PC-9 (cell line): Measurements from ENCODE around the gene CD74. TPM values are rescaled to one million over a fixed set of nuclear protein-coding genes. Genes with fewer than 3 reads are reported as not detected.

Experiments
- BruUV-seq: library from RNA; stranded (reverse); fragments of 400-500 nt; replicated peaks from 2 replicates; lab custom pipeline; 2021; lab: Mats Ljungman, UMichigan
- CTCF ChIA-PET: fragments of 300-600 bp; sonication (Branson Sonifier 250); formaldehyde crosslinking; loops from one replicate; lab custom pipeline; 2022; ENCODE audit warnings: antibody characterized with exemption; lab: Charles Lee
- POLR2A ChIA-PET: fragments of 300-600 bp; sonication (Branson Sonifier 250); formaldehyde crosslinking; loops from one replicate; lab custom pipeline; 2022; ENCODE audit warnings: antibody characterized with exemption; ENCODE audit not compliant: unreplicated experiment; lab: Charles Lee
- DNase-seq, 2 experiments: peaks; one replicate each; pipeline versions ENCODE4 v3.0.0 to v3.0.0-alpha.2; 2015 to 2022; ENCODE audit warnings: mixed read lengths in 1 of 2
- H2AFZ ChIP-seq: fragments of 200-600 bp; sonication (generic); 2 replicates; pipeline ENCODE4 v1.8.1; 2017; ENCODE audit warnings: antibody characterized with exemption
- H3F3A ChIP-seq: fragments of 200-600 bp; sonication (generic); 2 replicates; pipeline ENCODE4 v1.8.1; 2017; ENCODE audit warnings: antibody characterized with exemption, mild to moderate bottlenecking, low read depth; ENCODE audit not compliant: insufficient read depth
- H3K27ac ChIP-seq: fragments of 200-600 bp; sonication (generic); 2 replicates; pipeline ENCODE4 v1.6.1; 2016; ENCODE audit warnings: mixed run types
- H3K27me3 ChIP-seq: fragments of 200-600 bp; sonication (generic); 2 replicates; pipeline ENCODE4 v1.6.1; 2016; ENCODE audit warnings: low read depth, mixed run types; ENCODE audit not compliant: insufficient read depth
- H3K36me3 ChIP-seq: fragments of 200-600 bp; sonication (generic); 2 replicates; pipeline ENCODE4 v1.6.1; 2016; ENCODE audit warnings: low read depth, mixed run types
- H3K4me1 ChIP-seq: fragments of 200-600 bp; sonication (generic); replicated peaks from 2 replicates; pipeline ENCODE4 v1.6.1; 2016; ENCODE audit warnings: mixed run types; ENCODE audit not compliant: insufficient read depth
- H3K4me2 ChIP-seq: fragments of 200-600 bp; sonication (generic); 2 replicates; pipeline ENCODE4 v1.6.1; 2017; ENCODE audit warnings: mixed run types
- H3K4me3 ChIP-seq: fragments of 200-600 bp; sonication (generic); 2 replicates; pipeline ENCODE4 v1.6.1; 2016; ENCODE audit warnings: mixed run types
- H3K79me2 ChIP-seq: fragments of 200-600 bp; sonication (generic); 2 replicates; pipeline ENCODE4 v1.6.1; 2017; ENCODE audit warnings: low read depth, mixed run types
- H3K9me2 ChIP-seq: fragments of 200-600 bp; sonication (generic); 2 replicates; pipeline ENCODE4 v1.8.1; 2017; ENCODE audit warnings: mild to moderate bottlenecking; ENCODE audit not compliant: insufficient read depth
- H3K9me3 ChIP-seq: fragments of 200-600 bp; sonication (generic); 2 replicates; pipeline ENCODE4 v1.8.1; 2016; ENCODE audit warnings: low read depth; ENCODE audit not compliant: insufficient read depth
- H4K20me1 ChIP-seq: fragments of 200-600 bp; sonication (generic); 2 replicates; pipeline ENCODE4 v1.8.1; 2017; ENCODE audit not compliant: insufficient read depth
- EZH2 ChIP-seq: fragments of 200-600 bp; sonication (generic); IDR thresholded peaks from 2 replicates; pipeline ENCODE4 v1.8.0; 2017; ENCODE audit warnings: antibody characterized with exemption, low read depth
- intact Hi-C: fragments of 100-400 bp; cut with micrococcal nuclease; formaldehyde crosslinking; loops from one replicate; pipeline ENCODE4 v1.10.0; 2022; ENCODE audit not compliant: unreplicated experiment
- total RNA-seq: library from RNA; stranded (reverse); gene quantifications from 2 replicates; pipeline ENCODE4 v1.2.3, GENCODE V29; 2021
- TF ChIP-seq, protein P1 (sequence below): fragments of 200-600 bp; sonication (generic); conservative IDR thresholded peaks from 2 replicates; pipeline ENCODE4 v1.6.1; 2017; ENCODE audit warnings: mixed run types, antibody characterized with exemption, mild to moderate bottlenecking, moderate library complexity

Gene CD74
- total RNA-seq, 1 experiment from 2014 or later, result 52.0 TPM

DNA sequence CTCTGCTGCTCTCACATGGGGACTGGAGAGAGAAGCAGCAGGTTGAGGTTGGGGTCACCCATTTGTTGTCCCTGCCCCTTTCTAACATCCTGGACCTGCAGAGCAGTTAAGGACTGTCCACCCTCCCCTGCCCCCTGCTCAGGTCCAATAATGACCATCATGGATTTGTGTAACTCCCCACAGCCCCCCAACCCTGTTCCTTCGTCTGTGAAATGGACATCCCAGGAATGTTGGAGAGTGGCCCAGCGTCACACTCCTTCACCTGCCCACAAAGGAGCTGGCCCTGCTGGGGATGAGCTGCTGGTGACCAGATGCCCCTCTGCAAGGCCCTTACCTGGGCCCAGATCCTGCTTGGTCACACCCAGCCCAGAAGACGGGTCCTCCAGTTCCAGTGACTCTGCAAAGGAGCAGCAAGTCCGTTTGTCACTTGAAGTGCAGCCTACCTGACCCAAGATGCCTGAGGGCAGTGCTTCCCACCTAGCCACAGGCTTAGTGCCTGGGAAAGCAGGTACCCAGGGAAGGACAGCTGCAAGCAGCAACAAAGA, 10.4 kb downstream of the CD74 start:
- no peaks in the 10 kb centered on the region for H3K9me2 ChIP-seq
- H3K4me3 ChIP-seq, result no peak overlapping the region
- H2AFZ ChIP-seq, result no peak overlapping the region
- no TSS peak for BruUV-seq
- H3K4me1 ChIP-seq, result no peaks in the 10 kb centered on the region
- intact Hi-C loops, result no loop called here
- no peak overlapping the region for H3K4me2 ChIP-seq
- no peak for DNase-seq
- H3K27ac ChIP-seq, result no peak overlapping the region
- H3F3A ChIP-seq, result 0 out of 2 replicates have a peak, but pooled peaks cover 5% of the 10 kb centered on the region
- ChIA-PET CTCF (no interaction called here), POLR2A (interaction anchor here (0.6 kb wide), 1 partner anchor 19 kb away, joined by 3 read pairs; no protein-coding TSS in a partner anchor)
- TF ChIP-seq, protein P1, sequence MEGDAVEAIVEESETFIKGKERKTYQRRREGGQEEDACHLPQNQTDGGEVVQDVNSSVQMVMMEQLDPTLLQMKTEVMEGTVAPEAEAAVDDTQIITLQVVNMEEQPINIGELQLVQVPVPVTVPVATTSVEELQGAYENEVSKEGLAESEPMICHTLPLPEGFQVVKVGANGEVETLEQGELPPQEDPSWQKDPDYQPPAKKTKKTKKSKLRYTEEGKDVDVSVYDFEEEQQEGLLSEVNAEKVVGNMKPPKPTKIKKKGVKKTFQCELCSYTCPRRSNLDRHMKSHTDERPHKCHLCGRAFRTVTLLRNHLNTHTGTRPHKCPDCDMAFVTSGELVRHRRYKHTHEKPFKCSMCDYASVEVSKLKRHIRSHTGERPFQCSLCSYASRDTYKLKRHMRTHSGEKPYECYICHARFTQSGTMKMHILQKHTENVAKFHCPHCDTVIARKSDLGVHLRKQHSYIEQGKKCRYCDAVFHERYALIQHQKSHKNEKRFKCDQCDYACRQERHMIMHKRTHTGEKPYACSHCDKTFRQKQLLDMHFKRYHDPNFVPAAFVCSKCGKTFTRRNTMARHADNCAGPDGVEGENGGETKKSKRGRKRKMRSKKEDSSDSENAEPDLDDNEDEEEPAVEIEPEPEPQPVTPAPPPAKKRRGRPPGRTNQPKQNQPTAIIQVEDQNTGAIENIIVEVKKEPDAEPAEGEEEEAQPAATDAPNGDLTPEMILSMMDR, result no peak
- TF ChIP-seq EZH2, result no peak
- H3K36me3 ChIP-seq, result no peaks in the 10 kb centered on the region
- no peaks in the 10 kb centered on the region for H3K79me2 ChIP-seq
- H3K27me3 ChIP-seq, result no peaks in the 10 kb centered on the region
- no peaks in the 10 kb centered on the region for H4K20me1 ChIP-seq
- H3K9me3 ChIP-seq, result no peaks in the 10 kb centered on the region

DNA sequence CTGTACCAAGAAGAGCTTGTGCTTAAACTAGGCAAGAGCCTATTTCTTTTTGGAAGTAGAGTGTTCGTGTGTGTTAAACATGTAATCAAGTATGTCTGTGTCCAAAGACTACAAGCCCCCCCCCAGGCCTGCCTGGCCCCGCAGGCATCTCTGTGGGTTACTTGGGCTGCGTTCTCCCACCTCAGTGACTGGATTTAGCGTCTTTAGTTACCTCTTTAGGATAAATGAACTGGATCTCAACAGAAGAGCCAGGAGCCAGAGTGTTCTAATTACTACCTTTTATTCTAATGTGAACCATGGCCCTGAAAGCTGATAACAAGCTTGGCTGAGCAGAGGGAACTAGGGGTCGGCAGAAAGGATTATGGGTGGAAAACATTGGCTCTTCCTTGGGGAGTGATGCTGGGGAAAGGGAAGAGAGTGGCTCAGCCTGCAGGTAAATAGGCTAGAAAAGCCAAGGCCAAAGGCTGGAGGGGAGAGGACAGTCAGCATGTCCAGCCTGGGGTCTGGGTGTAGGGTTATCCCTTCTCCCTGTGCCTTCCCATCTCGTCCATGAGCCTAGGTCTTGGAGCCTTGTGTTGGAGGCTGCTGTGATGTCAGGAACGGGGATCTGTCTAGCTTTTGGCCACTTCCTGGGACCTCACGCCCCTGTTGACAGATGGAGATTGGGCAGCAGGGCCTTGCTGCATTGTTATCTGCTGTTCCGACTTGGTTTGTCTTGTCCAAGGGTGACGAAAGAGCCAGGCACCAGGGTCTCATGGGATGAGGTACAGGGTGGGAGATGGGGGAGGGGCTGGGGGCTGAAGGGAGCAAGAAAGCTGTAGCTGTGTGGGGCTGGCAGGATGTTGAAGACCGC, 11.1 kb downstream of the CD74 start:
- H3K4me1 ChIP-seq, result no peaks in the 10 kb centered on the region
- H3K4me2 ChIP-seq, result no peak overlapping the region
- no peaks in the 10 kb centered on the region for H3K79me2 ChIP-seq
- no peaks in the 10 kb centered on the region for H3K9me2 ChIP-seq
- no peak overlapping the region for H3K4me3 ChIP-seq
- H3F3A ChIP-seq, result 0 out of 2 replicates have a peak, but pooled peaks cover 5% of the 10 kb centered on the region
- no peaks in the 10 kb centered on the region for H3K9me3 ChIP-seq
- ChIA-PET POLR2A (no interaction called here), CTCF (no interaction called here)
- TSS peak; percentile 91 for BruUV-seq
- H2AFZ ChIP-seq, result no peak overlapping the region
- intact Hi-C loops, result no loop called here
- H3K27me3 ChIP-seq, result no peaks in the 10 kb centered on the region
- TF ChIP-seq, protein P1, result no peak
- no peak for TF ChIP-seq EZH2
- no peaks in the 10 kb centered on the region for H4K20me1 ChIP-seq
- DNase-seq, result no peak
- no peaks in the 10 kb centered on the region for H3K36me3 ChIP-seq
- no peak overlapping the region for H3K27ac ChIP-seq

GRCh38 chr5:150401076-150401375, 11.7 kb downstream of the CD74 start:
- Histone ChIP-seq H3K9me3 (no peaks in the 10 kb centered on the region), H3K79me2 (no peaks in the 10 kb centered on the region), H3K27me3 (no peaks in the 10 kb centered on the region), H3K27ac (no peak overlapping the region), H3K9me2 (no peaks in the 10 kb centered on the region), H3K4me2 (no peak overlapping the region), H3K36me3 (no peaks in the 10 kb centered on the region), H3K4me3 (no peak overlapping the region), H3K4me1 (no peaks in the 10 kb centered on the region), H4K20me1 (no peaks in the 10 kb centered on the region), H2AFZ (no peak overlapping the region), H3F3A (0 out of 2 replicates have a peak, but pooled peaks cover 5% of the 10 kb centered on the region)
- ChIA-PET CTCF (no interaction called here), POLR2A (no interaction called here)
- intact Hi-C loops, result no loop called here
- no TSS peak for BruUV-seq
- DNase-seq, result no peak
- no peak for TF ChIP-seq EZH2
- TF ChIP-seq, protein P1, result no peak
